Activated T-cell treated with anti-CD3 and anti-CD28 coated beads, Interleukin-2, amount 50 U/mL, for 24 hours (primary cell): ENCODE results near the gene MTMR10.

Experiments used
- DNase-seq: peaks from one replicate; pipeline ENCODE4 v3.0.0-alpha.2; 2020
- H3K27ac Mint-ChIP-seq: 2 replicates; pipeline ENCODE4 v1.8.0; 2020; ENCODE audit warnings: mild to moderate bottlenecking, mixed read lengths
- H3K27me3 Mint-ChIP-seq: 2 replicates; pipeline ENCODE4 v1.8.0; 2020; ENCODE audit warnings: mixed read lengths
- H3K36me3 Mint-ChIP-seq: 2 replicates; pipeline ENCODE4 v1.8.0; 2020; ENCODE audit warnings: low read depth, mixed read lengths
- H3K4me1 Mint-ChIP-seq: 2 replicates; pipeline ENCODE4 v1.8.0; 2020; ENCODE audit warnings: low read depth, mixed read lengths
- H3K4me3 Mint-ChIP-seq: 2 replicates; pipeline ENCODE4 v1.8.0; 2020; ENCODE audit warnings: mild to moderate bottlenecking, moderate library complexity, mixed read lengths
- H3K9me3 Mint-ChIP-seq: 2 replicates; pipeline ENCODE4 v1.8.0; 2020; ENCODE audit warnings: mixed read lengths

Gene MTMR10

DNA sequence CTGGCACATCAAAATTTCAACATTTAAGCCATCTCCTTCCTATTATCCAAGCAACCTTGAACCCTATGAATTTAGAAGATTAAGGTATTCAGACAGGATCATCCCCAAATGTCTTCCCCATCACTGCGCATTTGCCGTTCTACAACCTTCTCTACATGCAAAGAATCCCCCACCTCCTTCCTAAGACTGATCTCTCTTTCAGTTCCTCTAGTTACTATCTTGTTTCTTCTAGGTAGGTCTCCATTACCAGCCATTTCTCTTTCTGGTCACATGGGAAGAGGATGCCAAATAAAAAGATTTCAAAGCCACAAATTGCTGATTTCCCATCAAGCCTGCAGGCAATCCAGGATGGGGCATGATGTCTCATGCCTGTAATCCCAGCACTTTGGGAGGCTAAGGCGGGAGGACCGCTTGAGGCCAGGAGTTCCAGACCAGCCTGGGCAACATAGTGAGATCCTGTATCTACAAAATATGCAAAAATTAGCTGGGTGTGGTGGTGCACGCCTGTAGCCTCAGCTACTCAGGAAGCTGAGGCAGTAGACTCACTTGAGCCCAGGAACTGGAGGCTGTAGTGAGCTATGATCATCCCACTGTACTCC, 29.7 kb upstream of the MTMR10 start:
- DNase-seq = no peak
- Mint-ChIP-seq H3K4me1 (no peaks in the 10 kb centered on the region), H3K27ac (no peak overlapping the region), H3K9me3 (no peaks in the 10 kb centered on the region), H3K36me3 (no peaks in the 10 kb centered on the region), H3K27me3 (peaks cover 2% of the 10 kb centered on the region), H3K4me3 (no peak overlapping the region)

DNA sequence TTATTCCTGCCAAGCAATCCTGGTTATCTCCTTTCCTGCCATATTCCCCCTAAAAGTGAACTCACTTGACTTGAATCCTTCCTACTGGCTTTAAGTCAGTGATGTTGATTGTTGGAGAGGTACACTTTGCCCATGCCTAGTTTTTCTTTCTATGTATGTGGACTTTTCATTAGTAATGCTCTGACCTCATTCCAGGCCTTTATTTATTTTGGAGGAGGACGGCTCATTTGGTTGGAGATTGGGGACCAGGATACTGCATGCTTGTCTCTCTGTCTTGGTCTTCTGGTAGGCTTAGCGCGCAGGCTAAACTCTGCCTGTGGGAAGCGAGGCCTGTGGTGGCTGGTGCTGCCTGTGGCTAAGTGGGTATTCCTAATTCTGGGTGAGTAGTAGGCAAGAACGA, 29.1 kb upstream of the MTMR10 start:
- no peaks in the 10 kb centered on the region for H3K4me1 Mint-ChIP-seq

DNA sequence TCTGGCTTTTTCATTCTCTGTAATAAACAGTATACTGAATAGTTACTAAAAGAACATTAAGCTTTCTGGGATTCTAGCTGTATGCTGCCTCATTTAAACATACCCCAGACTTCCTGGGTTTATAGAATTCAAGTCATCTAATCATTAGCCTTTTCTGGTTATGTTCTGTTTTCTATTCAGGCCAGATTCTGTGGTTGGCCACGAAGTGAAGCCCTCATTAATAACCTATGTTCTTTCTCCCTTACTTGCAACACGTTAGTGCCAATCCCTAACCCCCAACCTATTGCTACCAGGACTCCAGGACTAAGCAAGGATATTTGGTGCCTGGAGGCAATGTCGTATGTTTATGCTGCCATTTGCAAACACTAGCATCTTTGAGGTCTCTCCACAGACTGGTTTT, 28.6 kb upstream of the MTMR10 start:
- Mint-ChIP-seq H3K4me3 (no peak overlapping the region), H3K27ac (no peak overlapping the region), H3K36me3 (no peaks in the 10 kb centered on the region), H3K9me3 (no peaks in the 10 kb centered on the region), H3K4me1 (peaks cover 2% of the 10 kb centered on the region), H3K27me3 (no peaks in the 10 kb centered on the region)
- DNase-seq = no peak

More for the DNA sequence above, 29.1 kb upstream of the MTMR10 start:
- Mint-ChIP-seq H3K36me3 (no peaks in the 10 kb centered on the region), H3K4me3 (no peak overlapping the region), H3K27ac (no peak overlapping the region), H3K27me3 (no peaks in the 10 kb centered on the region), H3K9me3 (no peaks in the 10 kb centered on the region)
- DNase-seq = no peak

DNA sequence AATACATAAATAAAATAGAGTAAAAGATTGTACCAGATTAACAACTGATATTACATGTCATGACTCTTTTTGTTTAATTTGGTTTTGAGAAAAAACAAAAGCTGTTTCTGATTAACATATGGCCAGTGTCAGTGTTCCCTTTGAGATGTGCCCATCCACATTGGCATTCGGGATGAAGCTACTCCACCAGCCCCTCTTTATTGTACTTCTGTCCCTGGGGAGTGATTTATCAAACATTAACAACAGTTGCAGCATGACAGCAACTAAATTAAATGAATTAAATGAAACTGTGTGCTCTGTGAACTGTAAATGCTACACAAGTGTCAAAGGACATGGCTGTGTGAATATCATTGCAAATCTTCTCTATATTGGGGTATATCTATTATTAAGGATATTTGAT, 25.9 kb upstream of the MTMR10 start:
- peaks cover 6% of the 10 kb centered on the region for H3K36me3 Mint-ChIP-seq
- H3K9me3 Mint-ChIP-seq = peaks cover 11% of the 10 kb centered on the region
- H3K4me3 Mint-ChIP-seq = no peak overlapping the region
- peaks cover 18% of the 10 kb centered on the region for H3K4me1 Mint-ChIP-seq
- no peaks in the 10 kb centered on the region for H3K27me3 Mint-ChIP-seq
- H3K27ac Mint-ChIP-seq = no peak overlapping the region
- no peak for DNase-seq

DNA sequence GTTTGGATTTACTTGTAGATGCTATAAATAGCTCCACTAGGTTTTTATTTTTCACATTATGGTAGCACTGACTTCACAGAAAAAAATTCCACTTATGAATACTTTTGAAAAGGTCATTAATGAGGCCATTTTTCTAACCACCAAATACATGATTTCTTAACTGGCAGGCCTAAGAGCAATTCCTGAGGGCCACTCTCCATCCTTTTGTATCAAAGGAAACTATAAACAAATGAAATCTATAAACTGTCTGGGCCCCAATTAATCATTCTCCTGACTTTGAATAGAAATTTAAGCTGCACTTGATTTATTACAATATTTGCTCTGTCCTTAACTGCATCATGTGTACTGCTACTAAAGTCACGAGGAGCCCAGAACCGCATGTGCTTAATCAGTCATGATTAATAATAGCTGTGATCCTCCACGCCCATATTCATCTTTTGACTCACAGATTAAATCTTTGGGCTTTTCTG, 25.1 kb upstream of the MTMR10 start:
- H3K36me3 Mint-ChIP-seq = peaks cover 6% of the 10 kb centered on the region
- no peak for DNase-seq
- no peaks in the 10 kb centered on the region for H3K27me3 Mint-ChIP-seq
- no peak overlapping the region for H3K4me3 Mint-ChIP-seq
- H3K4me1 Mint-ChIP-seq = peaks cover 18% of the 10 kb centered on the region
- H3K27ac Mint-ChIP-seq = no peak overlapping the region
- H3K9me3 Mint-ChIP-seq = peaks cover 16% of the 10 kb centered on the region

DNA sequence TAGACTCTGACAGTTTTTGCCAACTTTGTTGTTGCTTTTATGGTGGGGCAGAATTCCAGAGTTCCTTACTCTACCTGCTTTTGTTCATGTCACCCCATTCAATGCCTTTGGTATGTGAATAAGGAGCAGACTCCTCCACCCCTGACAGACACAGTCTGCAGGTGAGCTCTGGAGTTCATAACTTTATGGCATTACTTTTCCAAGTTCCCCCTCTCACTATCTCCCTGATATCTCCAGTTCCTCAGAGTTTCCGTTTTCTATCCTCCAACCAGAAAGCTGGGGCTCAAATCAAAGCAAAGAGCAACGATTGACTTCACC, 23.1 kb upstream of the MTMR10 start:
- DNase-seq = no peak
- Mint-ChIP-seq H3K36me3 (peaks cover 6% of the 10 kb centered on the region), H3K4me1 (peaks cover 18% of the 10 kb centered on the region), H3K27me3 (no peaks in the 10 kb centered on the region), H3K4me3 (no peak overlapping the region), H3K27ac (no peak overlapping the region), H3K9me3 (peaks cover 16% of the 10 kb centered on the region)

DNA sequence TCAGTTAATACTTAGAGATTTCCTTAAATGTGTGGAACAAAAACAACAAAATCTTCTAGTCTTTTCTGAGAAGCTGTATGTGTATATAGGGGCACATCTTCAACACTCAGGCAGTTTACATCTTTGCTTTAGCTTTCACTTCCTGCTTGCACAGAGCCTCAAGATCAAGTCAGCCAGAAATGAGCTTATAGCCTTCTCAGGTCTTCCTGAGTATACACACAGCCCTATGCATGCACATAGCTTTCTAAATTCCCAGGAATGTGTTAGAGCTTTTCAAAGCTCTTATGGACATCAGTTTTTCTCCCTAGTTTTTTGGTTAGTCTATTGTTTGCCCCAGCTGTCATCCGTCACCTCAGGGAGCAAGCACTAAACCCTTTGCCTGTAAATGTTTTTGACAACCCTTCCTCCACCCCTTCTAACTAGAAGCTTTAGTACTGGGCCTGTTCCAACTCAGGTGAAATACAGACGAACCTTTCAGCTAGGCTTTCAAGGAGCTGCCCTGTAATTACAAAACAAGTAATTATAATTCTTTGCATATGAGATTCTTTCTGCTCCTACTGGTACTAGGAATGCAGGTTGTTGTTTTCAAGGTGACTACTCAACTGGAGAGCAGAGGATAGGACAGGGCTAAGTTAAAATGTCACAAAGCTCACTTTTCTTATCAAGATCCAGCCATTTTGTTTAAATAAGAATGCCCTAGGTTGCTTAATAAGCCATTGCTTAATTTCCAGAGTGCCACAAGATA, 22.6 kb upstream of the MTMR10 start:
- peaks cover 16% of the 10 kb centered on the region for H3K9me3 Mint-ChIP-seq
- H3K27me3 Mint-ChIP-seq = no peaks in the 10 kb centered on the region
- H3K4me1 Mint-ChIP-seq = peaks cover 18% of the 10 kb centered on the region
- H3K36me3 Mint-ChIP-seq = peaks cover 6% of the 10 kb centered on the region
- H3K27ac Mint-ChIP-seq = peak overlapping the region; percentile 3
- DNase-seq = no peak
- no peak overlapping the region for H3K4me3 Mint-ChIP-seq

DNA sequence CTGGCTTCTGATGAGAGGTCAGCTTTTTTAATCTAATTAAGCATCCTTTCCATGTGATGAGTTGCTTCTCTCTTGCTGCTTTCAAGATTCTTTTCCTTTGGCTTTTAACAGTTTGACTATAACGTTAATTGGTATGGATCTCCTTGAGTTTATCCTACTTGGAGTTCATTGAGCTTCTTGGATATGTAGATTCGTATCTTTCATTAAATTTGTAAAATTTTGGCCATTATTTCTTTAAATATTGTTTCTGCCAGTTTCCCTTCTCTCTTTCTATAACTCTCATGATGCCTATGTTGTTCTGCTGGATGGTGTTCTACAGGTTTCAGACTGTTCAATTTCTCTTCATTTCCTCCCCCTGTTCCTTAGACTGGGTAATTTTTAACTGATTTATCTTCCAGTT, 21.0 kb upstream of the MTMR10 start:
- peaks cover 6% of the 10 kb centered on the region for H3K36me3 Mint-ChIP-seq
- peaks cover 1% of the 10 kb centered on the region for H3K27me3 Mint-ChIP-seq
- H3K9me3 Mint-ChIP-seq = peaks cover 16% of the 10 kb centered on the region
- H3K27ac Mint-ChIP-seq = no peak overlapping the region
- H3K4me1 Mint-ChIP-seq = peaks cover 18% of the 10 kb centered on the region
- no peak for DNase-seq
- no peak overlapping the region for H3K4me3 Mint-ChIP-seq

DNA sequence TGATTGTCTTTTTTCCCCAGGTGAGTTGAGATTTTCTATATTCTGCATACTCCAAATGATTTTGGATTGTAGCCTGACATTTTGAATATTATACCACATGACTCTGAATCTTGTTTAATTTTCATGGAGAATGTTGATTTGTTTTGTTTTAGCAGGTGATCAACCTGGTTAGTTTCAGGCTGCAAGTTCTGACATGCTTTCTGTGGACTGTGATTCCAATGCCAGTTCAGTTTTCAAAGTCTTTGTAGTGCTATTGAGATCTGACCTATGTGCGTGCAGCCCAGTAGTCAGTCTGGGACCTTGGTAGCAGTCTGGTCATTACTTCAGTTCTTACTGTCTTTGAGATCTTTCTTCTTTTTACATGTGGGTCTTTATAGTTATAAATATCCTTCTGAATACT, 18.6 kb upstream of the MTMR10 start:
- H3K4me3 Mint-ChIP-seq = no peak overlapping the region
- H3K36me3 Mint-ChIP-seq = peaks cover 6% of the 10 kb centered on the region
- peaks cover 18% of the 10 kb centered on the region for H3K4me1 Mint-ChIP-seq
- H3K9me3 Mint-ChIP-seq = peaks cover 16% of the 10 kb centered on the region
- no peak overlapping the region for H3K27ac Mint-ChIP-seq
- no peak for DNase-seq
- H3K27me3 Mint-ChIP-seq = peaks cover 3% of the 10 kb centered on the region

DNA sequence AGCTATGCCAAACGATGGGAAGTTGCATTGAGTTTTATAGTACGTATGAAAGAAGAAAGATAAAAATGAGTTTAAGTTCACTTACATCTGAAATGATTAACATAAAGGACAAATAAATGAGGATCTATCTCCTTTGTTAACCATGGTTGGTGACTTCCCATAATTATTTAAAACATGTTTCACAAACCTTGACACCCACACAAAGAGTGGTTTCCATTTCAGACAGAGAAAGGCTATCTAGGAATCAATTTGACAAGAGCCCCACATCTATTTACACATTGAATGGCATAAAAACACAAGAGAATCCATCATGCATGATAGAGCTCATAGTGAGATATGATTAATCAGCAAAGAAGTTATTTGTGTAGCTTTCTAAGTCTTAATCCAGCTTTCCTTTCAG, 14.2 kb upstream of the MTMR10 start:
- H3K4me3 Mint-ChIP-seq = no peak overlapping the region

DNA sequence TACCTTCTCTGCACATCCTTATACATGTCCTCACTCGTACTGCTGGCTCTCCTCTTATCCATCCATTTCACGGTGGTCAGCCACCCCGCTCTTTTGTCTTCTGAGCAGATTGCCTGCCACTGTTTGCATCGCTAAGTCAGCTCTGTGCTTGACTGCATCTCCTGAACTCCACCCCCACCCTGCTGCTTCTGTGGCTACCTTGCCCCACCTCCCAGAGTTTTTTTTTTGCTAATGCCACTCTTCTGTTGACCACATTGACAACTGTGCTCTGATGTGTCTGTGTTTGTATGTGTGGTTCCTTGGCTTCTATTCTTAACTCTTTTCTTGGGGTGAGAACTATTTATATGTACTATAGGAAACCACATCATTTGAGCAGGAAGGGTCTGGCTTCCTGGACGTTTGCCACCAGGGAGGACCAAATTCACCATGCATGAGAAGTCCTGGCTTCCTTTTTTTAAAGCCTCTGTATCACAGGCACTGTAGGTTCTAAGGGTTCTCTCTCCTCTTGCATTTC, 12.8 kb upstream of the MTMR10 start:
- H3K9me3 Mint-ChIP-seq = no peaks in the 10 kb centered on the region
- DNase-seq = no peak
- no peaks in the 10 kb centered on the region for H3K36me3 Mint-ChIP-seq
- peaks cover 12% of the 10 kb centered on the region for H3K27me3 Mint-ChIP-seq
- peaks cover 12% of the 10 kb centered on the region for H3K4me1 Mint-ChIP-seq
- no peak overlapping the region for H3K4me3 Mint-ChIP-seq
- H3K27ac Mint-ChIP-seq = no peak overlapping the region

More for the DNA sequence above, 14.2 kb upstream of the MTMR10 start:
- Mint-ChIP-seq H3K27me3 (peaks cover 12% of the 10 kb centered on the region), H3K36me3 (no peaks in the 10 kb centered on the region), H3K4me1 (peaks cover 12% of the 10 kb centered on the region), H3K27ac (no peak overlapping the region), H3K9me3 (no peaks in the 10 kb centered on the region)
- DNase-seq = no peak

DNA sequence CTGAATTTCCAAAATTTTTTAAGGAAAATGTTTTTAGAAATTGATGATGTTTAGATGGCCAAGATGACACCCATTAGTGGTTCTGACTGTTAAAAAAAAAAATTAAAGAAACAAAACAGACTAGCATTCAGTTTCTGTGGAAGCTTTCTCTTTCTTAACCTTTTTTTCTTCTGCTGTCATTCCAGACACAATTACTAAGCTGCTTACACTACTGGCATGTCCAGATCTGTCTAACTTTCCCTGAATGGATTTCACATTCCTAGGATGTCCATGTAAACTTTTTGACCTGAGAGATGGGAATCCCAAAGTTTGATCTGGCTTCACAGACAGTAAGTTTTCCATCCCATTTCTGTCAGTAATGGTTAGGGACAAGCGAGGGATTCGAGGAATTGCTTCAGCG, 10.3 kb upstream of the MTMR10 start:
- peaks cover 9% of the 10 kb centered on the region for H3K27me3 Mint-ChIP-seq
- no peak overlapping the region for H3K27ac Mint-ChIP-seq
- no peak overlapping the region for H3K4me3 Mint-ChIP-seq
- H3K4me1 Mint-ChIP-seq = peaks cover 12% of the 10 kb centered on the region
- DNase-seq = no peak
- H3K36me3 Mint-ChIP-seq = no peaks in the 10 kb centered on the region
- H3K9me3 Mint-ChIP-seq = no peaks in the 10 kb centered on the region

DNA sequence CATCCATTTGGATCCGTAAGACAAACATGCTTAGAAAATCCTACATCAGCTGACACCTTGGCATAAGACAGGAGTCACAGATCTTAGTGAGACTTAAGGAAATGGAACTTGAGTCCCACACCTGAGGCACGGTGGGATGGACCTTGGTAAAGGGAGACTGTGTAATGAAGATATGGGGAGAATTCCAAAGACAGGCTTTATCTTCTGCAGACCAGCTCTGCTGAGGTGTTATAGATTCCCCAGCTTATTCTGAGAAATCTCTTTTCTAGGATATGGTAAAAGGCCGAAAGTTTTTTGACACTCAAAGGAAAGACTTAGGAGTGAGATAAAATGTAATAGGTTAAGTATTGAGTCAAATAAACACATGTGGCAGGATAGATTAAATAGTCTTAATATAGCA, 8.3 kb upstream of the MTMR10 start:
- Mint-ChIP-seq H3K36me3 (no peaks in the 10 kb centered on the region), H3K4me1 (peaks cover 8% of the 10 kb centered on the region), H3K4me3 (no peak overlapping the region), H3K27ac (no peak overlapping the region), H3K9me3 (no peaks in the 10 kb centered on the region), H3K27me3 (peaks cover 9% of the 10 kb centered on the region)
- DNase-seq = no peak

DNA sequence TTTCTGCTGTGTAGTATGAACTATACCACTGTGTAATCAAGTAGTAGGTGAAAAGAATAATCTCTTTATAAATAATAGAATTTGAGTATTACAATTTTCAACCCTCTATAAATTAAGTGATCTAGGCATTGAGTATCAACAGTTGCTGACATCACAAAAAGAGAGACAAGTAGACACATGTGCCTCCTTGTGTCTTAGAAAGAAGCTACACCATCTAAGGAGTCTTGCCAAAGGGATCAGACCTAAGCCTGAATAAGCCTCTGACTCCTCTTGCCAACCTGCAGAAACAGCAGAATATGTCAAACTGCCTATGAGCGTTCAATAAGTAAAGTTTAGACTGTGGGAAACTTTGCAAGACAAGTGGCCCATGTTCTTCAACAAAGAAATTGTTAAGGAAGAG, 5.8 kb upstream of the MTMR10 start:
- H3K4me3 Mint-ChIP-seq = no peak overlapping the region
- no peaks in the 10 kb centered on the region for H3K36me3 Mint-ChIP-seq
- no peaks in the 10 kb centered on the region for H3K9me3 Mint-ChIP-seq
- peaks cover 3% of the 10 kb centered on the region for H3K27me3 Mint-ChIP-seq
- H3K4me1 Mint-ChIP-seq = peaks cover 3% of the 10 kb centered on the region
- no peak overlapping the region for H3K27ac Mint-ChIP-seq
- no peak for DNase-seq

DNA sequence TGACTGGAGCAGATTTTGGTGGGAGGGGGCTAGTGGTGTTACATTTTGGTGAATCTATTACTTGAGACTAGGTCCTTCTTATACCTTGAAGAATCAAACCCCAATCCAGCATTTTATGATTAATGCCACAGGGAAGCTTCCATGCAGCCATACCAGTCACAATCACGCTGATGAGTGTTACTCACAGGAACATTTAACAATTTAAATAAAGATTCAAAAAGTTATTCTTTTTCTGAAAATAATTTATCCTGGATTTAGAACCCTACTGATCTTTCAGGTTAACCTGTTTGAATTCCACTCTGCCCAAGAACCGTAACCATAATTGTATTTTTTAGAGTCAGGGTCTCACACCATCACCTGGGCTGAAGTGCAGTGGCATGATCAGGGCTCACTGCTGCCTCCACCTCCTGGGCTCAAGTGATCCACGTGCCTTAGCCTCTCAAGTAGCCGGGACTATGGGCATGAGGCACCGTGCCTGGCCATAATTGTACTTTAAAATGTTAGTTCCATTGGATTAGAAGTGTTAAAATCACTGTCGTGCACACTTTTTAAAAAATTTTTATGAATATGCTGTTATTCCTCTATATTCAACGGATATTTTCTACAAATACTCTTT, 929 bp upstream of the MTMR10 start:
- peak overlapping the region; percentile 87 for H3K27ac Mint-ChIP-seq
- no peak for DNase-seq
- peaks cover 25% of the 10 kb centered on the region for H3K4me1 Mint-ChIP-seq

More for the DNA sequence above, 929 bp upstream of the MTMR10 start:
- Mint-ChIP-seq H3K9me3 (no peaks in the 10 kb centered on the region), H3K4me3 (peak overlapping the region; percentile 88), H3K36me3 (peaks cover 9% of the 10 kb centered on the region), H3K27me3 (no peaks in the 10 kb centered on the region)
